ENCODE data around the gene ADGRV1. TPM values are rescaled to one million over a fixed set of nuclear protein-coding genes. Genes with fewer than 3 reads are reported as not detected.

Gene ADGRV1
- total and polyA plus RNA-seq, 2 donors (not counting 3 experiments of a cell fraction or from before 2014, with no cell fraction given) = 0.11 to 0.55 TPM

DNA sequence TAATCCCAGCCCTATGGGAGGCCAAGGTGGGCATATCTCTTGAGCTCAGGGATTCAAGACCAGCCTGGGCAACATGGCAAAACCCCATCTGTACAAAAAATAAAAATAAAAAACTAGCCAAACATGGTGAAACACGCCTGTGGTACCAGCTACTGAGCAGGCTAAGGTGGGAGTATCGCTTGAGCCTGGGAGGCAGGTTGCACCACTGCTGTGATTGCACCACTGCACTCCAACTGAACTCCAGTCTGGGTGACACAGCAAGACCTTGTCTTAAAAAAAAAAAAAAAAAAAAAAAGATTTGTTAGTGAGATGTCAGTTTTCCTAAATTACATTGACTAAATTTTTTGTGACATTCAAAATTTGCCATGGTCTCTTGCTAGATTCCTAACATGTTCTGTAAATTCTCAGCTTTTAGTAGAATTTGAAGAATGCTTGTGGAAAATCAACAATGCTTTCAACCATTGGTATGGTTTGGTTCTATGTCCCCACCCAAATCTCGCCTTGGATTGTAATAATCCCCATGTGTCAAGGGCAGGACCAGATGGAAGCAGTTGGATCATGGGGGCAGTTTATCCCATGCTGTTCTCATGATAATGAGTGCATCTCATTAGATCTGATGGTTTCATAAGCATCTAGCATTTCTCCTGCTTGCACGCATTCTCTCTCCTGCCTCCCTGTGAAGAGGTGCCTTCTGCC lies 588.5 kb downstream of the ADGRV1 start:
- Histone ChIP-seq H3K27ac (ENCODE audit: insufficient read depth, low read depth, low read length) (no peak overlapping the region), H3K4me1 (ENCODE audit: control insufficient read depth, extremely low read depth, insufficient read depth, low read length) (peaks cover 21% of the 10 kb centered on the region), H3K36me3 (ENCODE audit: control insufficient read depth in 2 of 2, extremely low read depth in 1 of 2, insufficient read depth in 2 of 2, low read length in 2 of 2) (no peaks in the 10 kb centered on the region), H3K4me3 (replicated peaks in 1 of 3; ENCODE audit: insufficient read depth in 1 of 3, low read depth in 1 of 3, low read length in 3 of 3) (no peak overlapping the region), H3K4me2 (ENCODE audit: insufficient read depth, low read length) (no peak overlapping the region), H3K9me3 (replicated peaks; ENCODE audit: control insufficient read depth, insufficient read depth, low read length) (no peaks in the 10 kb centered on the region), H4K20me1 (replicated peaks; ENCODE audit: control insufficient read depth, extremely low read depth, insufficient read depth, low read length) (no peaks in the 10 kb centered on the region), H3K79me2 (ENCODE audit: control insufficient read depth, insufficient read depth, low read length) (no peaks in the 10 kb centered on the region), H2AFZ (ENCODE audit: low read depth, low read length) (no peak overlapping the region), H3K9ac (replicated peaks; ENCODE audit: extremely low read depth, insufficient read depth, low read length) (no peak overlapping the region), H3K9me1 (replicated peaks; ENCODE audit: control insufficient read depth, extremely low read depth, insufficient read depth, low read length) (no peaks in the 10 kb centered on the region), H3K27me3 (ENCODE audit: control insufficient read depth in 2 of 2, insufficient read depth in 2 of 2, low read length in 2 of 2) (no peaks in the 10 kb centered on the region)
- DNase-seq (ENCODE audit: low read depth, low spot score) (no peak), FAIRE-seq (no peak)
- TF ChIP-seq MYC (IDR thresholded peaks at IDR 0.05; ENCODE audit: low read depth, low read length) (no peak), POLR2AphosphoS5 (IDR thresholded peaks at IDR 0.05; ENCODE audit: insufficient read depth, low read depth, low read length) (no peak), GATA2 (IDR thresholded peaks at IDR 0.05; ENCODE audit: insufficient read depth, insufficient read length, low read depth, low read length) (no peak)
- ChIA-PET CTCF (interaction anchor here (0.7 to 2.3 kb wide), 5 partner anchors 9 to 72 kb away, joined by 3 to 7 read pairs (median 4); no protein-coding TSS in a partner anchor), POLR2A (no interaction called here)
- dilution Hi-C loops (cut with MboI; ENCODE audit: extremely low pct_ligation_motif_present, low sequenced_read_pairs) (no loop called here), intact Hi-C loops (cut with micrococcal nuclease) (no loop called here)
- BruUV-seq (replicated peaks) = no TSS peak

DNA sequence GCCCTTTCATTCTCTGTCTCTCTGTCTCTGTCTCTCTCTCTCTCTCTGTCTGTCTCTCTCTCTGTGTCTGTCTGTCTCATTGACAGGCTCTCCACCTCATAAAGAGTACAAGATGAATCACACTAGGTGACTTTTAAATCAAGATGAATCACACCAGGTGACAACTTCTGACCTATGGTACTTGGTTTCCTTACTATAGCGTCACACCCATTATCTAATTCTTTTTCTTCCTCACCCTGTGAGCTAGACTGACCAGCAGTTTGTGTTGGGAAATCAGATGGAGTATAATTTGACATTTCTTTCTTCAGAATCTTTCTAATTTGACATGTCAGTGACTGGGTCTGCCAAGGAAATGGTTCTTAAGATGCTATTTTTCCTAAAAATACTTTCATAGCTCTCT lies 591.6 kb downstream of the ADGRV1 start:
- Histone ChIP-seq H3K4me1 (ENCODE audit: control insufficient read depth, extremely low read depth, insufficient read depth, low read length) (peaks cover 14% of the 10 kb centered on the region), H3K4me2 (ENCODE audit: insufficient read depth, low read length) (no peak overlapping the region), H3K27ac (ENCODE audit: insufficient read depth, low read depth, low read length) (no peak overlapping the region), H3K27me3 (ENCODE audit: control insufficient read depth in 2 of 2, insufficient read depth in 2 of 2, low read length in 2 of 2) (no peaks in the 10 kb centered on the region), H2AFZ (ENCODE audit: low read depth, low read length) (no peak overlapping the region), H3K9me1 (replicated peaks; ENCODE audit: control insufficient read depth, extremely low read depth, insufficient read depth, low read length) (no peaks in the 10 kb centered on the region), H3K9ac (replicated peaks; ENCODE audit: extremely low read depth, insufficient read depth, low read length) (no peak overlapping the region), H3K4me3 (replicated peaks in 1 of 3; ENCODE audit: insufficient read depth in 1 of 3, low read depth in 1 of 3, low read length in 3 of 3) (no peak overlapping the region), H4K20me1 (replicated peaks; ENCODE audit: control insufficient read depth, extremely low read depth, insufficient read depth, low read length) (no peaks in the 10 kb centered on the region), H3K79me2 (ENCODE audit: control insufficient read depth, insufficient read depth, low read length) (no peaks in the 10 kb centered on the region), H3K9me3 (replicated peaks; ENCODE audit: control insufficient read depth, insufficient read depth, low read length) (no peaks in the 10 kb centered on the region), H3K36me3 (ENCODE audit: control insufficient read depth in 2 of 2, extremely low read depth in 1 of 2, insufficient read depth in 2 of 2, low read length in 2 of 2) (no peaks in the 10 kb centered on the region)
- no TSS peak for BruUV-seq (replicated peaks)
- POLR2A ChIA-PET = no interaction called here
- intact Hi-C loops (cut with micrococcal nuclease) = no loop called here
- CTCF ChIA-PET = interaction anchor here (0.8 to 1.6 kb wide), 5 partner anchors 8 to 235 kb away, joined by 3 to 7 read pairs (median 4); no protein-coding TSS in a partner anchor
- FAIRE-seq (peak; percentile 99), DNase-seq (ENCODE audit: low read depth, low spot score) (no peak)
- TF ChIP-seq POLR2A (IDR thresholded peaks at IDR 0.05; ENCODE audit: low read depth, low read length) = no peak
- no peak for TF ChIP-seq FOS (IDR thresholded peaks at IDR 0.05; ENCODE audit: borderline replicate concordance, insufficient read depth, low read length)
- TF ChIP-seq, protein P1, sequence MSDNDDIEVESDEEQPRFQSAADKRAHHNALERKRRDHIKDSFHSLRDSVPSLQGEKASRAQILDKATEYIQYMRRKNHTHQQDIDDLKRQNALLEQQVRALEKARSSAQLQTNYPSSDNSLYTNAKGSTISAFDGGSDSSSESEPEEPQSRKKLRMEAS (IDR thresholded peaks at IDR 0.05; ENCODE audit: insufficient read depth, insufficient read length) = no peak
- TF ChIP-seq GATA2 (IDR thresholded peaks at IDR 0.05; ENCODE audit: insufficient read depth, insufficient read length, low read depth, low read length) = no peak
- no peak for TF ChIP-seq POLR2AphosphoS5 (IDR thresholded peaks at IDR 0.05; ENCODE audit: insufficient read depth, low read depth, low read length)
- TF ChIP-seq EZH2 (IDR thresholded peaks at IDR 0.05; ENCODE audit: borderline replicate concordance, low read depth, low read length, severe bottlenecking) = no peak
- TF ChIP-seq, protein P2, sequence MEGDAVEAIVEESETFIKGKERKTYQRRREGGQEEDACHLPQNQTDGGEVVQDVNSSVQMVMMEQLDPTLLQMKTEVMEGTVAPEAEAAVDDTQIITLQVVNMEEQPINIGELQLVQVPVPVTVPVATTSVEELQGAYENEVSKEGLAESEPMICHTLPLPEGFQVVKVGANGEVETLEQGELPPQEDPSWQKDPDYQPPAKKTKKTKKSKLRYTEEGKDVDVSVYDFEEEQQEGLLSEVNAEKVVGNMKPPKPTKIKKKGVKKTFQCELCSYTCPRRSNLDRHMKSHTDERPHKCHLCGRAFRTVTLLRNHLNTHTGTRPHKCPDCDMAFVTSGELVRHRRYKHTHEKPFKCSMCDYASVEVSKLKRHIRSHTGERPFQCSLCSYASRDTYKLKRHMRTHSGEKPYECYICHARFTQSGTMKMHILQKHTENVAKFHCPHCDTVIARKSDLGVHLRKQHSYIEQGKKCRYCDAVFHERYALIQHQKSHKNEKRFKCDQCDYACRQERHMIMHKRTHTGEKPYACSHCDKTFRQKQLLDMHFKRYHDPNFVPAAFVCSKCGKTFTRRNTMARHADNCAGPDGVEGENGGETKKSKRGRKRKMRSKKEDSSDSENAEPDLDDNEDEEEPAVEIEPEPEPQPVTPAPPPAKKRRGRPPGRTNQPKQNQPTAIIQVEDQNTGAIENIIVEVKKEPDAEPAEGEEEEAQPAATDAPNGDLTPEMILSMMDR (IDR thresholded peaks at IDR 0.05; ENCODE audit: extremely low read depth in 1 of 2, insufficient read depth in 1 of 2, low read depth in 1 of 2, low read length in 2 of 2) = no peak
- no peak for TF ChIP-seq JUN (IDR thresholded peaks at IDR 0.05; ENCODE audit: borderline replicate concordance, insufficient read depth, insufficient read length, low read depth)
- TF ChIP-seq MYC (IDR thresholded peaks at IDR 0.05; ENCODE audit: low read depth, low read length) = no peak
- dilution Hi-C loops (cut with MboI; ENCODE audit: extremely low pct_ligation_motif_present, low sequenced_read_pairs) = no loop called here
